GM23248 (cell line): ENCODE data around the gene DMBT1.

Experiments used
- EZH2 ChIP-seq: fragments of 200-600 bp; sonication (generic); IDR thresholded peaks from 2 replicates; pipeline ENCODE4 v1.6.1; 2018; ENCODE audit warnings: antibody characterized with exemption, mild to moderate bottlenecking; ENCODE audit not compliant: insufficient read depth, poor library complexity, severe bottlenecking
- EZH2phosphoT487 ChIP-seq: fragments of 200-600 bp; sonication (generic); IDR thresholded peaks from 2 replicates; pipeline ENCODE4 v1.6.1; 2018; ENCODE audit warnings: antibody characterized with exemption, moderate library complexity, mild to moderate bottlenecking, low read depth; ENCODE audit not compliant: insufficient read depth

DNA sequence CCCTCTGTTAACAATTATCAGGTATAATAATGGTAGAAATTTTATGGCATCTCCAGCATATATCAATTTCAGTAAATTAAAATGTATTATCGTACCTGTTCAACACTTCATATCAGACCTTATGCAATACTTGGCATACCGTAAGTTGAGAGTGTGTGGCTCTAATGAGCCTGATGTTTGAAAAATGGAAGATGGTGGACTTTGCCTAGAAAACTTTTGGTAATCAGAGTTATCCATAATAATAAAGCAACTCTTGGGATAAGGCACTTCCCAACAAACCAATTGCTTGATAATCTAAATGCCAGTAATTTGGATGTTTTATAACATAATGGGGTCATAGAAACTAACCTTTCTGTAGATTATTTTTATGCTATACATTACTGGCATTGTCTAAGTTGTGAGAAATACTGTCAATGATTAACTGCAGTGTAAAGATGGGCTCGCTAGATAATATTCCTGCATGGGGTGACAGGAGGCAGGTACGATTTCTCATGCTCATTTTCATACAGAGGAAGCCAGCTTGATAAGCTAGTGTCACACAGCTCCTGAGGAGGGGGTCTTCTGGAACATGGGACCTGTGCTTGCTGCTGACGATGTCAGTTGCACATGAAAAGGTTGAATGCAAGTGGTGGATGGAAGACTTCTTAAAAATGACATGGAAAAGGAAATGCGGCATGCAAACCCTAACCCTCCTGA, 27.8 kb upstream of the DMBT1 start:
- TF ChIP-seq EZH2phosphoT487 (no peak), EZH2 (no peak)
